Measurements from ENCODE around the gene G0S2.

G0S2 gene

DNA sequence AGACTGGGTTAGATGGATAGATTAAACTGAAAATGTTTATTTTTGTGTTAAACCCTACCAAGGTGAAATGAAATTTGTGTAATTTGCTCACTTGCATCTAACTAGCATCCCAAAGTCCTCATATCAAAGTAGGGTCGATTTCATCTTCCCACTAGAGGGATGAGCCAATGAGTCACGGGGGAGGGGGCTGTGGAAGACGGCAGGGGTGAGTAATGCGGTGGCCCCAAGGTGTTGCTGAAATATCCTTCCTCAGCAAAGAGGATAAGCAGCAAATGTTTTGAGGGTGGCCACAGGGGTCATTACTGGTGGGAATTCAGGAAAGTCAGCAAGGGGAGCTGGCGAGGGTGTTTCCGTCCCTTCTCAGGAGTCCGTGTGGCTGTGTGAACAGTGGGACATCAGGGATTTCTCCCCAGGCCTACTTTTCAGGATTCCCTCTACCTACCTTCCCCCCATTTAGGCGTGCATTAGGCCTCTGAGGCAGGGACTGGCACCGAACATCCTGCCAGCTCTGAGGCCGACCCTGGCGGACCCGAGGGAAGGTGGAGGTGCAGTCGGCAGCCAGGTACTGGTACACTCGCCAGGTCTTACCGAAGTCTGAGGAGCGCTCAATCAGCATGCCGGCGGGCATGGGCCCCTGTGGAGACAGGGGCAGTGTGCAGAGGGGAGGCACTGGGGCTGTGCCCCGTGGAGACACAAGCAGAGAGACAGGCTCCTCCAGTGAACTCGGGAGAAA, 41.0 kb upstream of the G0S2 start:
- no peaks in the 10 kb centered on the region for H3K27me3 ChIP-seq (ENCODE audit: control insufficient read depth, insufficient read depth, low read length)
- H3K4me1 ChIP-seq (ENCODE audit: control insufficient read depth, low read depth, low read length) = peaks cover 13% of the 10 kb centered on the region
- H3K9me3 ChIP-seq (ENCODE audit: control insufficient read depth, low read depth, low read length) = no peaks in the 10 kb centered on the region
- no peak overlapping the region for H3K27ac ChIP-seq (ENCODE audit: low read length)
- no peaks in the 10 kb centered on the region for H3K36me3 ChIP-seq (ENCODE audit: control insufficient read depth, low read depth, low read length)
- H3K4me3 ChIP-seq (ENCODE audit: low read length) = no peak overlapping the region
- H3K9ac ChIP-seq (ENCODE audit: low read length) = no peak overlapping the region

GRCh38 chr1:209635850-209636249, 39.4 kb upstream of the G0S2 start:
- no peak overlapping the region for H3K4me3 ChIP-seq (ENCODE audit: low read length)
- H3K4me1 ChIP-seq (ENCODE audit: control insufficient read depth, low read depth, low read length) = peaks cover 1% of the 10 kb centered on the region
- H3K9ac ChIP-seq (ENCODE audit: low read length) = no peak overlapping the region
- no peaks in the 10 kb centered on the region for H3K9me3 ChIP-seq (ENCODE audit: control insufficient read depth, low read depth, low read length)
- no peak overlapping the region for H3K27ac ChIP-seq (ENCODE audit: low read length)
- no peaks in the 10 kb centered on the region for H3K36me3 ChIP-seq (ENCODE audit: control insufficient read depth, low read depth, low read length)
- H3K27me3 ChIP-seq (ENCODE audit: control insufficient read depth, insufficient read depth, low read length) = no peaks in the 10 kb centered on the region

DNA sequence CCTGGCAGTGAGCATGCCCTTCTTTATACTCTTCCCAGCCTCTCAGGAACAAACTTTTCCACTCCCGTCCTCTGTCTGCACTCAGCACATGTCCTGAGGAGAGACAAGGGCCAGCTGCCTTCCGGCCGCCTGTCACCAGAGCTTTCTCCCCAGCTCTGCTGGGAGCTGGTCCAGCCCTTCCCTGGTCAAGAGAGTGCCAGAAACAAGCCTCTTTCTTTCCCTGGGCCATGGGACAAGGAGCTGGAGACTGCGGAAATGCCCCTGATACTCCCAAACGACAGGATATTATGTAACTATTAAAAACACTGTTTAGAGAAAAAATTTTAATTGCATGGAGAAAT, 33.4 kb upstream of the G0S2 start:
- Histone ChIP-seq H3K4me3 (ENCODE audit: low read length) (no peak overlapping the region), H3K27ac (ENCODE audit: low read length) (no peak overlapping the region), H3K27me3 (ENCODE audit: control insufficient read depth, insufficient read depth, low read length) (no peaks in the 10 kb centered on the region), H3K36me3 (ENCODE audit: control insufficient read depth, low read depth, low read length) (no peaks in the 10 kb centered on the region), H3K9me3 (ENCODE audit: control insufficient read depth, low read depth, low read length) (no peaks in the 10 kb centered on the region), H3K9ac (ENCODE audit: low read length) (no peak overlapping the region), H3K4me1 (ENCODE audit: control insufficient read depth, low read depth, low read length) (no peaks in the 10 kb centered on the region)

GRCh38 chr1:209642816-209643215, 32.4 kb upstream of the G0S2 start:
- H3K27me3 ChIP-seq (ENCODE audit: control insufficient read depth, insufficient read depth, low read length) = no peaks in the 10 kb centered on the region
- H3K9me3 ChIP-seq (ENCODE audit: control insufficient read depth, low read depth, low read length) = no peaks in the 10 kb centered on the region
- H3K4me1 ChIP-seq (ENCODE audit: control insufficient read depth, low read depth, low read length) = no peaks in the 10 kb centered on the region
- H3K36me3 ChIP-seq (ENCODE audit: control insufficient read depth, low read depth, low read length) = no peaks in the 10 kb centered on the region
- H3K4me3 ChIP-seq (ENCODE audit: low read length) = no peak overlapping the region
- no peak overlapping the region for H3K9ac ChIP-seq (ENCODE audit: low read length)
- no peak overlapping the region for H3K27ac ChIP-seq (ENCODE audit: low read length)

DNA sequence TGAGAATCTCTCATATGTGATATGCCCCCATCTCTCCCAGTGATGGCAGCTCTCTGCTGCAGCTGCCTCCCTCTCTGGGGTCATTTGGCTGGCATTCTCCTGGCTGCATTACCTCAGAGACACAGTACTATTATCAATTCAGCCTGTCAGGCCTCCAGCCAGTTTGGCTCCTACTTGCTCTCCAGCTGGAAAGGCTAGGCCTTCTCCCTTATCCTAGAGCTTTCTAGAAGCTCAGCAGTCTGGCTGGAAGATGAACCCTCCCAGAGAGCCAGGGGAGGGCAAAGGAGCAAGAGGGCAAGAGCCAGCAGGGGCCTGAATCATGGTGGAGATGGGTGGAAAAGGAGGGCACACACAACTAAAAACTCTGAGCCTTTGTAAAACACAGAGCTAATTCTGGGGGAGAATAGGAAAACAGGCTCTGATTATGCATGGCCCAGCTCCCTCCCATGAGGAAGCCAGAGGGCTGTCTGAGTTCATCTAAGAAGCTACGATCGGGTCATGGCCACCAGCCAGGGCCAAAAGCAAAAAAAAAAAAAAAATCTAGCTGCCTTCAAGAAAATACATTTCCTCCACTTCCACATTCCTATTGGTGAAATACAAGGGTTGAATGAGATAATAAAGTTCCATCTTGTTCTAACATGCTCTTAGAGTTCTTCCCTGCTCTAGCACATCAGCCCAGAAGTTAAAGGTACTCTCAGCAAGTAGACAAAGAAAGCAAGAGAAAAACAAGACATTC, 31.8 kb upstream of the G0S2 start:
- no peak overlapping the region for H3K4me3 ChIP-seq (ENCODE audit: low read length)
- H3K27ac ChIP-seq (ENCODE audit: low read length) = no peak overlapping the region
- no peaks in the 10 kb centered on the region for H3K4me1 ChIP-seq (ENCODE audit: control insufficient read depth, low read depth, low read length)
- H3K9me3 ChIP-seq (ENCODE audit: control insufficient read depth, low read depth, low read length) = no peaks in the 10 kb centered on the region
- no peaks in the 10 kb centered on the region for H3K36me3 ChIP-seq (ENCODE audit: control insufficient read depth, low read depth, low read length)
- H3K27me3 ChIP-seq (ENCODE audit: control insufficient read depth, insufficient read depth, low read length) = no peaks in the 10 kb centered on the region
- H3K9ac ChIP-seq (ENCODE audit: low read length) = no peak overlapping the region

GRCh38 chr1:209645574-209646452, 29.4 kb upstream of the G0S2 start:
- H3K4me3 ChIP-seq (ENCODE audit: low read length) = no peak overlapping the region
- no peaks in the 10 kb centered on the region for H3K9me3 ChIP-seq (ENCODE audit: control insufficient read depth, low read depth, low read length)
- no peaks in the 10 kb centered on the region for H3K36me3 ChIP-seq (ENCODE audit: control insufficient read depth, low read depth, low read length)
- H3K27me3 ChIP-seq (ENCODE audit: control insufficient read depth, insufficient read depth, low read length) = no peaks in the 10 kb centered on the region
- H3K27ac ChIP-seq (ENCODE audit: low read length) = no peak overlapping the region
- H3K9ac ChIP-seq (ENCODE audit: low read length) = no peak overlapping the region
- H3K4me1 ChIP-seq (ENCODE audit: control insufficient read depth, low read depth, low read length) = no peaks in the 10 kb centered on the region

GRCh38 chr1:209646558-209646957, 28.7 kb upstream of the G0S2 start:
- Histone ChIP-seq H3K4me1 (ENCODE audit: control insufficient read depth, low read depth, low read length) (no peaks in the 10 kb centered on the region), H3K27ac (ENCODE audit: low read length) (no peak overlapping the region), H3K36me3 (ENCODE audit: control insufficient read depth, low read depth, low read length) (no peaks in the 10 kb centered on the region), H3K9me3 (ENCODE audit: control insufficient read depth, low read depth, low read length) (no peaks in the 10 kb centered on the region), H3K9ac (ENCODE audit: low read length) (no peak overlapping the region), H3K4me3 (ENCODE audit: low read length) (no peak overlapping the region), H3K27me3 (ENCODE audit: control insufficient read depth, insufficient read depth, low read length) (no peaks in the 10 kb centered on the region)

DNA sequence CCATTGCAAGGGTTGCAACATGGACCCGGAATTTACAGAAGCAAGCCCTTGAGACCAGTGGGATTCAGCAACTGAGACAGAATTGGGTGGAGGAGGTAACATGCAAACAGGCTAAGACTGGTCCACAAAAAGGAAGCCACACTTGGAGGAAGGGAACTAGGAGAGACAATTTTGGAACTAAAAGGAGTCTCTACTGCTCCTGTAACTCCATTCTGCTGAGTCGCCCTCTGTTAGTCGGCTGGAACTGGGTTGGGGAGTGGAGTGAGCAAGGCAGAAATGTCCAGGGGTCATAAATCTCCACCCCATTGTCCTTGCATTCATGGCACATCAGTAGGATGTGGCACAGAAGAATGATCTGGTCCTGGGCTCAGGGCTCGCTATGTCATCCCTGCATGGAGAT, 28.1 kb upstream of the G0S2 start:
- Histone ChIP-seq H3K27me3 (ENCODE audit: control insufficient read depth, insufficient read depth, low read length) (no peaks in the 10 kb centered on the region), H3K36me3 (ENCODE audit: control insufficient read depth, low read depth, low read length) (no peaks in the 10 kb centered on the region), H3K4me3 (ENCODE audit: low read length) (no peak overlapping the region), H3K4me1 (ENCODE audit: control insufficient read depth, low read depth, low read length) (no peaks in the 10 kb centered on the region), H3K27ac (ENCODE audit: low read length) (no peak overlapping the region), H3K9me3 (ENCODE audit: control insufficient read depth, low read depth, low read length) (no peaks in the 10 kb centered on the region), H3K9ac (ENCODE audit: low read length) (no peak overlapping the region)

DNA sequence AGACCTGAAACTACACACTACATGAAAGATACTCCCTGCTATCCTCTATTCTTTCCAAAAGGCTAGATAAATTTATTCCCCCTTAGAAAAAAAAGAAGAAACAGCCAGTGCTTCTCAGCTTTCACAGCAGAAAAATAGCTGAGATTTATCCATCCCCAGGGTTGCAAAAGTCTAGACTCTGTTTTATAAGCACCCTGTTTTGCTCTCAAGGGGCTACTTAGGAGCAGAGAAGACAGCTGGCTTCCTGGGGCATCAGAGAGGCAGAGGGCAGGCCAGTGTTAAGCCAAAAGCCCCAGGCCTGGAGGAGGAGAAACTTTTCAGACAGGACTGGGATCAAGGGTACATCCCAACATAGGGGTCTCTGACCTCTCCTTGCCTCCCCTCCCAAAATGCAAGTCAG, 26.9 kb upstream of the G0S2 start:
- Histone ChIP-seq H3K27me3 (ENCODE audit: control insufficient read depth, insufficient read depth, low read length) (no peaks in the 10 kb centered on the region), H3K4me1 (ENCODE audit: control insufficient read depth, low read depth, low read length) (peaks cover 10% of the 10 kb centered on the region), H3K9ac (ENCODE audit: low read length) (no peak overlapping the region), H3K27ac (ENCODE audit: low read length) (no peak overlapping the region), H3K4me3 (ENCODE audit: low read length) (no peak overlapping the region), H3K9me3 (ENCODE audit: control insufficient read depth, low read depth, low read length) (no peaks in the 10 kb centered on the region), H3K36me3 (ENCODE audit: control insufficient read depth, low read depth, low read length) (no peaks in the 10 kb centered on the region)

DNA sequence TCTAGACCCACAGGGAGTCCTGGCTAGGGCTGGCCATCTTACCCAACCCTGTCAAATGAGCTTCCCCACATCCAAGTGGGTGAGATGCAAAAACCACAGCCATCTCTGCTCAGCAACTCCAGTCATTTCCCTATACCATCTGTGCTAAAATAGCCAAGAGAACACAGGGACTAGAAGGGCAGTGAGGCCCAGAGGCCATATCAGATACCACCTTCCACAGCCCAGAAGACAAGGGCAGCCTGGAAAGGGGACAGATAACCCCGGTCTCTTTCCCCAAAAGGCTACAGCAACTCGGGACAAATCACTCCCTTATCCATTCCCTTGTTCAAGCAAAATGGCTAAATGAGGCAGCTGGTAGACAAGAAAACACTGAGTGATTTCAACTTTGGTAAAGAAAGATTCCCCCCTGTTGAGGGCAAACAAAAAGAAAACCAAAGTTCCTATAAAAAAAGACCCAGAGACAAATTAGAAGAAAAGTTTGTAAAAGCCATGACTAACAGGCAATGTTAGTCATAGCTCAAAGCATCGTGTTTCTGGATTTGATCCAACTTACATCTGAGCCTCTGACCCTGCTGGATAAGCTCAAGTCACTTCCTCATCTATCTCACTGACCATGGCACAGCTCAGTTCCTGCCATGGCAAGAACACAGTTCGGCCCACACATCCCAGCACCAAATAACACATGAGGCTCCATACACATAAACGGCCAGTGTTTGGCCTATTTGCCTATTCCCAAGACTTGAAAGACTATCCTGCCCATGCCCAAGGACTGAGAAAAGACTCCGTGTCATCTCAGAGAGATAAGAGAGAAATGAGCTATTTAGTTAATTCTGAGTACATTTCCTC, 26.1 kb upstream of the G0S2 start:
- Histone ChIP-seq H3K4me3 (ENCODE audit: low read length) (no peak overlapping the region), H3K36me3 (ENCODE audit: control insufficient read depth, low read depth, low read length) (no peaks in the 10 kb centered on the region), H3K9ac (ENCODE audit: low read length) (no peak overlapping the region), H3K27me3 (ENCODE audit: control insufficient read depth, insufficient read depth, low read length) (no peaks in the 10 kb centered on the region), H3K27ac (ENCODE audit: low read length) (no peak overlapping the region), H3K9me3 (ENCODE audit: control insufficient read depth, low read depth, low read length) (no peaks in the 10 kb centered on the region), H3K4me1 (ENCODE audit: control insufficient read depth, low read depth, low read length) (peaks cover 16% of the 10 kb centered on the region)

- no peaks in the 10 kb centered on the region for H3K27me3 ChIP-seq (ENCODE audit: control insufficient read depth, insufficient read depth, low read length)
- H3K9ac ChIP-seq (ENCODE audit: low read length) = no peak overlapping the region
- H3K9me3 ChIP-seq (ENCODE audit: control insufficient read depth, low read depth, low read length) = no peaks in the 10 kb centered on the region
- no peaks in the 10 kb centered on the region for H3K36me3 ChIP-seq (ENCODE audit: control insufficient read depth, low read depth, low read length)
- no peak overlapping the region for H3K4me3 ChIP-seq (ENCODE audit: low read length)
- H3K4me1 ChIP-seq (ENCODE audit: control insufficient read depth, low read depth, low read length) = peaks cover 16% of the 10 kb centered on the region
- no peak overlapping the region for H3K27ac ChIP-seq (ENCODE audit: low read length)
Observed at GRCh38 chr1:209650454-209650853, 24.8 kb upstream of the G0S2 start.
